HG02610 (cell line): ENCODE results near the gene SDHB.
A peak's percentile ranks its signal among the peaks of the same experiment; 100 is the strongest.

Experiments used
- ATAC-seq: cut with Tn5 transposase; IDR thresholded peaks from one replicate; pipeline ENCODE4 v1.9.1; 2021; ENCODE audit warnings: mild to moderate bottlenecking, moderate library complexity; ENCODE audit not compliant: unreplicated experiment

SDHB gene

DNA sequence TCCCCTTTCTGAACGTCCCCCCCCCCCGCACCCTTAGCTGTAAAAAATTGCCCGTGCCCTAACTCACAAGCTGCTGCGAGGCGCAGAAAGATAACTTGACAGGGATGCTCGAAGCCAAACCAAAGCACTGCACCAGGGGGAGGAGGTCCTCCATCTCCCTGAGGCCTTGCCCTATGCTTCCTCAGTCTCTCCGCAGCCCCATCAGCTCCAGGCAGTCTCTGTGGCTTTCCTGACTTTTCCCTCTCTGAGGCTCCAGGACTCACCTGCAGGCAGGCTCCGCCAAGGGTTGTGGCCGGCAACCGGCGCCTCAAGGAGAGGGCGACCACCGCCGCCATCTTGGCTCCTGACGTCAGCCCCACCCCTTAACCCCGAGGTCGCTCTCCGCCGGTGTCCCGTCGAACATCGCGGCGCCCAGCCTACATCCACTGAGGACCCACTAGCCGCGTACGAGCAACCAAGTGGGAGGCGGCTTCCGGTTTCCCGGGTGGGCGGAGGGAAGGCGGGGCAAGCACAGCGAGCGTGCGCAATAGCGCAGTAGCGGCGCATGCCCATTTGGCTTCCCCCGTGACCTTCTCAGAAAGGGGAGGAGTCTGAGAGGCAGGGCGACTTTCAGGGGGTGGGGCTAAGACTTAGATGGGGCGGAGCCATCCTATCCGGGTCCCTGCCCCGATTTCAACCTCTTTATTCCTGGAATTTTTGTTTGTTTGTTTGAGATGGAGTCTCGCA lies at the start of gene SDHB:
Gene SDHB (minus strand): TSS at position 348 of the 726 bp plus-strand sequence. CDS start 13 bp downstream, at position 335.
- peak; percentile 95 for ATAC-seq

DNA sequence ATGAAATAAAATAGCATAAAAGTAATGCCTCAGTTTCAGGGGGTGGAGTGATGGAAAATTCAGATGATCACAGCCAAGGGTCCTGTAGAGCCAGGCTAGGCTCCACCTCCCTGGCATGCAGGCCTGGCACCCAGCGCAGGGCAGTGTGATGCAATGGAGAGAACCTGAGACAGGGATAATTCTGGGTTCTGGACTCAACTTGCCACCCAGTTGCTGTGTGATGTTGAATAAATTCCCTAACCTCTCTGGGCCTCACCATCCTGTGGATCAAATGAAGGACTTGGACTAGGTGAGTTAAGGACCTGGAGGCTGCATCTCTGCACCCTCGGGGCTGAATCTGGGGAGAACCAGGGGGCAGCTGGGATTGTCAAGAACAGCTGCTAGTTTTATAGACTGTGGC lies 48.4 kb upstream of the SDHB start:
- ATAC-seq, result no peak

DNA sequence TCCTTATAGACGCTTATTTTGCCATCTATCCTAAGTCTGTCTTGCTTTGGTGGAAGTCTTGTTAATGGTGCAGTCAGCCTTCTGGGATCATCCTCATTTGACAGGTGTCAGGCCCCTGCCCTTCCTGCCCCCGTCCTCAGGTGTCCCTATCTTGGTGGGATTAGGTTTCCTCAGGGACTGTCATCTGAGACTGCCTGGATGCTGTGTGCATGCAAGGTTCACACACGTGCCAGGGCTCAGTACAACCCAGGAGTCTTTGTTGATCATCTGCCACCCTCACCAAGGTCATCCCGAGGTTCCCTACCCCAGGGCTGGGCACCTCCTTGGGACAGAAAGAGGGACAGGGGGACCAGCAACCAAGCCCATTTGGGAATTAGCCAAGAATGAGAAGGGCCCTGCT lies 47.4 kb upstream of the SDHB start:
- ATAC-seq, result no peak

DNA sequence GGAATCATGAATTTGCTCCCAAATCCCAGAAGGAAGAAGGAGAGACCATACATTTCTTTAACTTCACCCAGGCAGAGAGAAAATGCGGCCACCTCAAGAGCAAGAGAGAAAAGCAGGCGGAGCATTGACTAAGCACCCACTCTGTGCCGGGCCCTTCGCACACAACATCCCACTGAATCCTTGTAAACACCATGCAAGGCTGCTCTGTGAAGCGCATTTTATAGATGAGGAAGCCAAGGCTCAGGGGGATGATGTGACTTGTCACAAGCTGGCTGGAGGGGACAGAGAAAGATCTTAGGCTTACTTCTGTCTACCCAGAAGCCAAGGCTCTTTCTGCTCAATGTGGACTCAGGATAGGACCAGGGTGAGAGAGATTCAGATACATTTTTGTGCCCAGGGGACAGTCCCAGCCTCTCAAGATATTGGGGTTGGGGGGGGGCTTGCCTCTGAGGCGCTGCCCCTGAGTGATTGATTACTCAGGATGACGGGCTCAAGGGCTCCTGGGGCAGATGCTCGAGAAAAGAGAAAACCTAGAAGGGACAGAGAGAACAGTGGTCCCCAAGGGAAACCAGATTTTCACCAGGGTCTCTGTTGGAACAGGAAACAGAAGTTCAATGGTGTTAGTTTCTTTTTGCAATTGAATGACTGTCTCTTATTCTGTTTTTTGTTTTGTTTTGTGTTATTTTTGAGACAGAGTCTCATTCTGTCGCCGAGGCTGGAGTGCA lies 45.9 kb upstream of the SDHB start:
- ATAC-seq, result no peak

DNA sequence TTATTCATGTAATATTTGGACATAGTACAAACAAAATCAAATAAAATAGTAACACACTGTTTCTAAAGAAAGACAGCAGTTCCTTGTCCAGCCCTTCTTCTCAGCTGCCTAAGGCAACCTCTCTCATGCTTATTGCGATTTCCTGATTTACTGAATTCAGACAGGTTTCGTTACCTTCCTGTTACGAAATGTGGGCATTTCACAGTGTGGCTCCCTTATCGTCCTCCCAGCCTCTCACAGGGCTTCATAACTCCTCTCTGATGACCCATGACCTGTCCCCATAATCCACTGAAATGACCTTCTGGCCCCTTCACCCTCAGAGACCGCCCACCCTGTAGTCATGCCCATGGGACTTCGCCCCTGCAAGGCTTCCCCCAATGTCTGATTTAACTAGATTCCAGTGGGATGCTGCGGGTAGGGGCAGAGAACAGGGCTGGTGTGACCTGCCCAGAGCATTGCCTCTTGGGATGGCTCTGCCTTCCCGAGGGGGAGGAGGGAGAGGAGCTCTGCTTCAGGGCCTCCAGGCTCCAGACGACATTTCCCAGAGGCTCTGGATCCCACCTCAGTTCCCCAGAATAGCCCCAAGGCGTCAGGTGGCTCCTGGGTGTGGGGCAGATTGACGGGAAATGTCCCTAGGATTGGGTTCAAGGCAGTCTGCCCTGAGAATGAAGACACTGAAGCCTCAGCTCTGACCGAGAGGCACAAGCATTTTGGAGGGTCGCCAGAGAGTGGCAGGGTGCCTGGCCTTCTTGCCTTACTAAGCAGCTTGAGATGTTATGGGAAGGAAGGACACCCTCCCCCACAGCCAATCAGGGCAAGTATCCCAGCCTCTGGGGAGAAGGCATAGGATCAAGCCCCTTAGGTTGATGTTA lies 44.9 kb upstream of the SDHB start:
- no peak for ATAC-seq

DNA sequence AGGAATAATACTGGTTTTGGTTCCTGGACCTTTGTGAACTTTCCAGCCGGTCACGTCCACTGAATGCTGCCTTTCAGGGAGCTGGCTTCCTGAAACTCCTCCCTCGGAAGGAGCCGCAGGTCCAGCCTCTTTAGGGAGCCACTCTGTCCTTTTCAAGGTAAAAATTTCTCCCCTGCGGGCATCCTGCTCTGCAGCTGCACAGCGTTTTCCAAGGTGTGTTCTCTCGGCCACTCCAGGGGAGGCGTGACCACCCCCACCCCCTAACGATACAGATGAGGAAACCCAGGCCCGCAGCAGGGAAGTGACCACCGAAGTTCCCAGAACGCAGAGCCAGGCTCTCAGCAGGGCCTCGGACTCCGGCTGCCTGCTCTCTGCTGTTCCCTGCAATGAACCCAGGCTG lies 44.0 kb upstream of the SDHB start:
- no peak for ATAC-seq

DNA sequence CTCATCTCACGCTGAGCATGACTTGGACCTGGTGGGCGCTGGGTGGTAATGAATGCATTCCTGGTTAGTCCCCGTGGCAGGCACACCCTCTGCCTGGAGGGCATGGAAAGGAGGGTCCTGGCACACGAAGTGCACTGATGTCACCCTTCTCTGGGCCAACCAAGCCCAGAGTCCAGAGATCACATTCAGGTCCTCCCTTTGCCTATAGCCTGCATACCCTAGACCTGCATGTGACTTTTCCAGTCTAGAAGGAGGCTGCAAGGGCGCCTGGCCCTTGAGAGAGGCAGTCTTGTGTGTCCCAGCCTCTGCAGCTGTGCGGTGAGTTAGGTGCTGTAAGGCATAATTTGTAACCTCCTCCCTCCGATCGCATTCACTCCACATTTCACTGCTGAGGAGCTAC lies 43.3 kb upstream of the SDHB start:
- ATAC-seq, result no peak

DNA sequence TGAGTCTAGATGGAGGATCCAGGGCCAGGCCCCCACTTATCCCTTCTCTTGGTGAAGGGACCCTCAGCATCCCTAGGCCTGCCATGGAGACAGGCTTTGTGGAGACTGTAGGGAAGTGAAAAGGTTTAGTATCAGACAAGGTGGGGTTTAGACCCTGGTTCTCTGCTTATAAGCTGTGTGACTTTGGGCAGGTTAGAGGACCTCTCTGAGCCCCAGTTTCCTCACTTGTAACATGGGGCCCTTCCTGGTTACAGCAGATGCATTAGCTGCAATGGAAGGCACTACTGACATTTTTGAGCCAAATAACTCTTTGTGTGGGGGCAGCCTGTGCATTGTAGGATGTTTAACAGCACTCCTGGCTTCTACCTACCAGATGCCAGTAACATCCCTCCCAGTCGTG lies 42.8 kb upstream of the SDHB start:
- ATAC-seq, result no peak

DNA sequence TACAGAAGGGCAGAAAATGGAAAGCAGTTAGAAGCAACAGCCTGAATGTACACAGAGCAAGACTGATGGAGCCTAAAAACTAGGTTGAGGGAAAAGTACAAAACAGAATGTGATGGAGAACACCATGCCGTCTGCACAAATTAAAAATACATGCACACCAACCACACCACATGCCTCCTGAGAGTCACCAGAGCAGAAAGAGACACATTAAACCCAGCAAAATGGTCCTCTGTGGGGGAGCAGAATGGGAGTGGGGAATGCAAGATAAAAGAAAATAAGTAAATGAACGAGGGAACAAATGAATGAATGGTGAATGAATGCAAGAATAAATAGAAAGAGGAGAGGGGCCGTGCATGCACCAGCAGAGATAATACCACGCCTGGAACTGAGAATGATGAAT lies 41.3 kb upstream of the SDHB start:
- no peak for ATAC-seq

DNA sequence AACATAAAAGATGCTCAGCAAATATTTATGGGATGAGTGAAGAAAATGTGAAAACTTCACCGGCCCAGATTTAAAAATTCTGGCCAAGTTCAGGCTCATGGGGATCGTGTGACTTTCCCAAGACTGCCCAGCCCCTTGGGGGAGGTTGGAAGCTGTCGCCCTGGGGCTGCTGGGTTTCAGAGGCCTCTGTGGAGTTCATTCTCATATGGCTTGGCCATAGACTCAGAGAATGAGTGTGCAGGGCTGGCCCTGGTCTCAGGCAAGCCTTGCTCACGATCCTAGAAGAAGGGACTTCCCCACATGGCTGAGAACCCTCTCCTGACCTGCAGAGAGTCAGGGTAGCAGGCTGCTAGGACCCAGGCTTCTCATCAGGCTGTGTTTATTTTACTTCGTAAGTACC lies 40.8 kb upstream of the SDHB start:
- peak; percentile 75 for ATAC-seq

DNA sequence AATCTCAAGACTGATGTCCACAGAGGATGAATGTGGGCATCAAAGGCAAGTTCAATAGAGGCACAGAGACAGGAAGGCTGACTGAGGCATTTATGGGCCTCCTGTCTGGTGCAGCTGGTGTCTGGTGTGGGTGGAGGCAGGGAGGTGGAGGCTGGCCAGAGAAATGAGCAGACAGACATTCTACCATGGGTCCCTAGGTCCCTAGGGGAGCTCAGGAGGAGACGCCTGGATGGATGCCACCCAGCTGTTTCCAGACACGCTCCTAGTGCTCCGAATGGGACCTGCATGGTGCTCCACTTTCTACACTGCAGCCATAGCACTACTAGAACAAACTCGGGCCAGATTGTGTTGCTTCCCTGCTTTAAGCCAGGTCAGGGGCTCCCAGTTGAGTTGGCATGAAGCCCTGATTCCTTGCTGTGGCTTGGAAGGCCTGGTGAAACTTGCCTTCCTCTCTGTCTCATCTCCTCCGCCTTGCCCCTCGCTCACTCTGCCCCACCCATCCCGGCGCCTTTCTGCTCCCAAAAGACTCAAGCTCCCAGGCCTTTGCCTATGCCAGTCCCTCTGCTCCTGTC lies 40.1 kb upstream of the SDHB start:
- ATAC-seq, result no peak

DNA sequence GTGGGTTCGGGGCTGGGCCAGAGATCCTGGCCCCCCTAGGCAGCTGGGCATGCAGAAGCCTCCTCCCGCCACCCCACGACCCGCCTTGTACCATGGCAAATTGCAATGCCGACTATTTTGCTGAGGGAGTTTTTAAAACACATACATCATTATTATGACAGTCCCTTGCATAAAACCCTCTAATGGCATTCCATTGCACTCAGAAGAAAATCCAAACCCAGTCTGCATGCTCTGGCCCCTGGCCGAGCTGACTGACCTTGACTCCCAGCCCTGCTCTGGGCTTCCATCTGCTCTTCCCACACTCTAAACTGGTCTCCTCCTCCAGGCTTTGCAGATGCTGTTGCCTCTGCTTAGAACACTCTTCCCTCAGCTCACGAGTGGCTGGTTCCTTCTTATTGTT lies 37.4 kb upstream of the SDHB start:
- ATAC-seq, result no peak

DNA sequence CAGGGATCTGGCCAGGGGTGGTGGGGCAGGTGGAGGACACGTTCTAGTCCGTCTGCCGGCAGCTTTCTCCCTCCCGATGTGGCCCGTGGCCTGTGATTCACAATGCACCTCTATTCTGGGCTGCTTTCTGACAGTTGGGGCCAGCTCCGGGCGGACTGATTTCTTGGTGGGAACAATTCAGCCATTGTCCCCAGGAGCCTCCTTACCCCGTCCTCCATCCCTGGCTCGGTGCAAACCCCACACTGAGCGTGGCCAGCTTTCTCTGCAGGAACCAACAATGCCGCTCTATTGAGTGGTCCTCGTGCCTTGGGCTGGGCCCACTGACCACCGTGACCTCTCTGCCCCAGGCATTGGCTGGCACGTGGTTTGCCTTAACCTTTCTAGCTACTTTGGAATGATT lies 35.7 kb upstream of the SDHB start:
- ATAC-seq, result no peak

DNA sequence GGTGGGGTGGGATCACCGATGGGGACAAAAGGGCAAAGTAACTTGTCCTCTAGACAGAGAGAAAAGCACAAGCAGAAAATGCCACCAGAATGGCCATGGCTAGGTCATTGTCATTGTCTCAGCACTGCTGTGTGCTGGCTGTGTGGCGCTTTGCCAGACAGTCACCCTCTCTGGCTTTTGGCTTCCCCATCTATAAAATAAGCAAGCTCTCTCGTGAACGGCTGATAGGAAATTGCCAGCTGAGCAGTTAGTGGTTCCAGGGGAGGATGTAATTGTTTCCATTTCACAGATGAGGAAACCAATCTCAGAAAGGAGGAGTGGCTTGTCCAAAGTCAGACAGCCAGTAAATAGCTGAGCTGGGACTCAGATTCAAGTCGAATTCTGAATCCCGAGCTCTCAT lies 32.9 kb upstream of the SDHB start:
- ATAC-seq, result no peak

DNA sequence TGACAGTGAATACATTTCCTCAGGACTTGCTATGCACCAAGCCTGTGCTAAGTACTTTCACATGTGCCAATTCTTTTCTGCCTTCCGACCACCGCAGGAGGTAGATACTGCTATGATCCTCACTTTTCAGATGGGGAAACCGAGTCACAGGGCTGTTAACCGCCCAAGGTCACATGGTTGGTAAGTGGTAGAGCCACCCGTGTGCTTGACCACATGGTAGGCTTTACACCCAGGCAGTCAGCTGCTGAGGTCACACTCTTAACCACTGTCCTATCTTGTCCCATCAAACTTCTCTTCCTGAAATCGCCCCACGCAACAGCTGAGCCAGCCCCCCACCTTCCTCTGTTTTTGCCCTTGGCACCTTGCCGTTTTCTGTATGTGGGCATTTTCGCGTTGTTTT lies 31.0 kb upstream of the SDHB start:
- no peak for ATAC-seq

DNA sequence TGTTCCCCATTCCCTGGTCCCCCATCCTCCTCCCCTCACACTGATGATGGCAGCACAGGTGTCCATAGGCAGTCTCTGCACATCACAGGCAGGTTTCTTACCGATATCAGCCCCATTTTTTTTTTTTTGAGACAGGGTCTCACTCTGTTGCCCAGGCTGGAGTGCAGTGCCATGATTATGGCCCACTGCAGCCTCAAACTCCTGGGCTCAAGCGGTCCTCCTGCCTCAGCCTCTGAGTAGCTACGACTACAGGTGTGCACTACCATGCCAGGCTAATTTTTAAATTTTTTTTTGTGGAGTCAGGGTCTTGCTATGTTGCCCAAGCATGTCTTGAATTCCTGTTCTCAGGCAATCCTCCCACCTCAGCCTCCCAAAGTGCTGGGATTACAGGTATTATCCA lies 28.9 kb upstream of the SDHB start:
- ATAC-seq, result no peak

DNA sequence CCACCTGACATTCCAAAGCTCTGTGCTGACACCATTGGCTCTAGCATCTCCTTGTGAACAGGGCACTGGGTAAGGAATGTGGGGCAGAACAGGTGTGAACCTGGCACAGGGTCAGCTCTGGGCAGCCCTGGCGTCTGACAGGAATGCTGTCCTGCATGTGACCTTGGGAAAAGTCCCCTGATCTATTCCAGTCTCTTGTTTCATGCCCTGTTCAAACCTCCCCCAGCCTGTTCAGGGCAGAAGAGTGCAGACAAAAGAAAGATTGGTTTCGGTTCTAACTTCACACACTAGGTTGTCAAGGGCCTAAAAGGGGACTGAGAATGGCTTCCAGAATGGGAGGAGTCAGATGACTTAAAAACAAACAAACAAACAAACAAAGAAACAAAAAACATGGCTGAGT lies 27.6 kb upstream of the SDHB start:
- no peak for ATAC-seq

DNA sequence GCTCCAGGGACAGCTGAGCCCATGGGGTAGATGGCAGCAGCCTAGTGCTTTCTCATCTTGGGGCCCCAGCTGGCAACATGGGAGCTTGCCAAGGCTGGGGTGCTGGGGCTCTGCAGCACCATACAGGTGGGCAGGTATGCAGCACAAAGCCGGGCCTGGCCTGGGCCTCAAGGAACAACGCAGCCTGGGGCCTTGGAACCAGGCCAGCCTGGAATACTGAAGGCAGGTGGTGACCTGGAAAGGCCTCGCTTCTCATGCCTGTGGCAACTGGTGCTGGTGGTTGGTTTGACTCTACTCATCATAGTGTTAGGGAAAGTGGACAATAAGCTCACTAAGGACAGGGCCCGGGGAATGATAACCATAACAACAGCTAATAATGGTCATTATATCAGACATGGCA lies 27.0 kb upstream of the SDHB start:
- ATAC-seq, result no peak

DNA sequence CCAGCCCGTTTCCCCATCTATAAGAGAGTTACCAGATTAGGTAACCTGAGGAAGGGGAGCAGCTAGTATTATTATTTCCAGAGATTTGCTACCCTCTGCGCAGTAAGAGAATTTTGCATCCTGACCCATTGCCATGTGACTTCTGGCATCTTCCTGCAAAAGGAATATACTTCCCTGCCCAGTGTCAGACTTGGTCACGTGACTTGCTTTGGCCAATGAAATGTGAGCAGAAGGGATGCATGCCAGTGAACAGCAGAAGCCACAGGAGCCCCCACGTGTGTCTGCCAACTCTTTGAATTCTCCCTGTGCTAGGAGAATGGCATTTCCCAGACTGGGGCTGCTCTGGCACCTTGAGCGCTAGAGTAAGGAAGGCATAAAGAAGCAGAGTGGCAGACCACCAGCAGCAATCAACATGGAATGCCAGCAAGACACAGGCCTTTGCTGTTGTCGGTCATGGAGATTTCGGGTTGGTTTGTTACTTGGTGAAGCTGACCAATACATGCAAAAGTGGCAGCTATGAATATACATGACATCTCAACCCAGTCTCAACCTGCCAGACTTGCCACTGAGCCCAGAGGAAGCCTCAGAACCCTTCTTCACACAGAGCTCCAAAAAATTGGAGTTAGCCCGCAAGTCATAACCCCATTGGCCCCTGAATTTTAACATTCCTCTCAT lies 26.4 kb upstream of the SDHB start:
- no peak for ATAC-seq

DNA sequence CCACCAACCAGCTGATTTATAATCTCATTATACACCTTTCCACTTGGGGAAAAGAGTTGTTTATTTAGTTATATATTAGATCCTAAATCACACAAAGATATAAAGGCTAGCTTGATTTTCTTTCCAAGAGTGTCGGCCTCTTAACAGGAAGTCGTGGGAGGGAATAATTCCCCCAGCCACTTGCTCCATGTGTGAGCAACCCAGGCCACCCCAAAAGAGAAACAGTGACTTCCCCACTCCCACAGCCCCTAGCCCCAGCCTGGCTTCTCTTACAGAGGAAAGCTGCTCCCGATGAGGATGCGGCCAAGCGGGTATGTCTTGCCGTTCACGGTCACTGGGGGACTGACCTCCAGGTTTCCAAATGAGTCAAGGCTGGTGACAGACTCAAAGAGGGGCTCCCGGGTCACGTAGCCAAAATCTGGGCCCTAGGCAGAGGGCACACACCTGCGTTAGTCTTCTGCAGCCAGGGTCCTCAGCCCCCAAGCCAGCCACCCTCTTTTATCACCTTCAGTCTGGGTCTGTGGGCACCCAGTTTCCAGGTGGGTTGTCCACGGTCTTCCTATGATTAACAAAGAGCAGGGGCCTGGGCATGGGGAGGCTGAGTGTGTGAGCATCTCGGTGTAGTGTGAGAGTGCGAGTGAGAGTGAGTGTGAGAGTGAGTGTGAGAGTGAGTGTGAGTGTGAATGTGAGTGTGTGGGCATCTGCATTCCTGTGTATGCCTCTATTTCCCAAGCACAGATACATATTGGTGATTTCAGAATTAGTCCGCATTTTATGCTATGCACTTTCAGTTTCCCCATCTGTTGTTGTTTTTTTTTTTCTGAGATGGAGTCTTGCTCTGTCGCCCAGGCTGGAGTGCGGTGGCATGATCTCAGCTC lies 25.4 kb upstream of the SDHB start:
- ATAC-seq, result no peak
